MM.1S (cell line): ENCODE measurements around the gene BCAS4.
"Not testable (repeated sequence)": the region's sequence is repeated elsewhere in the genome, so short reads cannot be mapped to it uniquely, and the experiment has no call there.

ENCODE experiments used
- CTCF ChIP-seq: fragments of 300-600 bp; sonication (generic); IDR thresholded peaks from 2 replicates; pipeline ENCODE4 v1.5.1; 2016; ENCODE audit warnings: antibody characterized with exemption, low read length, mixed read lengths
- EZH2 ChIP-seq: fragments of 300-600 bp; sonication (generic); optimal IDR thresholded peaks from 2 replicates; pipeline ENCODE3; 2017; ENCODE audit warnings: low read depth, mild to moderate bottlenecking, antibody characterized with exemption, low read length, mixed read lengths

- TF ChIP-seq CTCF, EZH2: not testable (repeated sequence)
Measured at GRCh38 chr20:50768991-50769390, 25.9 kb upstream of the BCAS4 start.
